Measurements from ENCODE around the gene DCAF17. TPM values are rescaled to one million over a fixed set of nuclear protein-coding genes. Genes with fewer than 3 reads are reported as not detected.
"Not testable (repeated sequence)": the region's sequence is repeated elsewhere in the genome, so short reads cannot be mapped to it uniquely, and the experiment has no call there.

DCAF17 gene
- total RNA-seq, 2 donors from 2014 or later = 15.5 to 19.1 TPM

DNA sequence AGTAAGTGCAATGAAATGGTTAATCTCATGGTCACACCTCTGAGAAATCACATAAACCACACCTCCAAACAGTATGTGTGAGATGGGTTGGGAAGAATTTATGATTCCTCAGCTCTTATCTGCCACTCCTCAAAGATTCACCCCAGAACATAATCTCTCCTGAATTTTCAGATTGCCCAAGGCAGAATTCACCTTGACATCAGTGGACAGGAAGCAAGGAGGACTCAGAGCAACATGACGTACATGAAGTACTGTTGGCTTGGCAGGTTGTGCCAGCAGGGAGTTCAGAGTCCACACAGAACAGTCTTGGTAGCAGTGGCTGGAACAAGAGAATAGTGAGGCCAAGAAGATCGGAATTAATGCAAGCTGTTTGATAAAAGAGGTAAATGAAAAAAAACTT is 56.6 kb downstream of the DCAF17 start:
- intact Hi-C loops (cut with DNase I) = no loop called here
- Histone ChIP-seq H3K36me3 (no peaks in the 10 kb centered on the region), H3K27ac (no peak overlapping the region), H3K27me3 (replicated peaks; ENCODE audit: insufficient read depth) (no peaks in the 10 kb centered on the region), H3K9me3 (no peaks in the 10 kb centered on the region), H3K4me3 (no peak overlapping the region), H3K4me1 (replicated peaks) (no peaks in the 10 kb centered on the region)
- no peak for DNase-seq (ENCODE audit: low spot score)
- 84% methylated on average over 2 of the region's 2 CpGs for WGBS
- TF ChIP-seq CTCF (IDR thresholded peaks at IDR 0.05) (no peak), POLR2A (IDR thresholded peaks at IDR 0.05) (no peak), POLR2AphosphoS5 (IDR thresholded peaks at IDR 0.05) (no peak)

GRCh38 chr2:171491292-171491691 is 57.3 kb downstream of the DCAF17 start:
- WGBS = 83% methylated on average over 3 of the region's 3 CpGs
- DNase-seq (ENCODE audit: low spot score) = no peak
- no peak overlapping the region for H3K4me3 ChIP-seq

GRCh38 chr2:171492664-171493063 is 58.6 kb downstream of the DCAF17 start:
- H3K36me3 ChIP-seq = no peaks in the 10 kb centered on the region
- no peaks in the 10 kb centered on the region for H3K9me3 ChIP-seq
- no peak overlapping the region for H3K4me3 ChIP-seq
- 28% methylated on average over 6 of the region's 6 CpGs for WGBS
- no peaks in the 10 kb centered on the region for H3K4me1 ChIP-seq (replicated peaks)
- no peaks in the 10 kb centered on the region for H3K27me3 ChIP-seq (replicated peaks; ENCODE audit: insufficient read depth)
- no peak overlapping the region for H3K27ac ChIP-seq
- DNase-seq (ENCODE audit: low spot score) = no peak
- intact Hi-C loops (cut with DNase I) = no loop called here
- no peak for TF ChIP-seq POLR2A (IDR thresholded peaks at IDR 0.05)
- peak; percentile 7 for TF ChIP-seq POLR2AphosphoS5 (IDR thresholded peaks at IDR 0.05)
- no peak for TF ChIP-seq CTCF (IDR thresholded peaks at IDR 0.05)

More at GRCh38 chr2:171491292-171491691, 57.3 kb downstream of the DCAF17 start:
- intact Hi-C loops (cut with DNase I) = no loop called here
- H3K4me1 ChIP-seq (replicated peaks) = no peaks in the 10 kb centered on the region
- no peaks in the 10 kb centered on the region for H3K9me3 ChIP-seq
- no peaks in the 10 kb centered on the region for H3K36me3 ChIP-seq
- no peak overlapping the region for H3K27ac ChIP-seq
- TF ChIP-seq POLR2A (IDR thresholded peaks at IDR 0.05) (no peak), CTCF (IDR thresholded peaks at IDR 0.05) (no peak), POLR2AphosphoS5 (IDR thresholded peaks at IDR 0.05) (no peak)
- no peaks in the 10 kb centered on the region for H3K27me3 ChIP-seq (replicated peaks; ENCODE audit: insufficient read depth)

DNA sequence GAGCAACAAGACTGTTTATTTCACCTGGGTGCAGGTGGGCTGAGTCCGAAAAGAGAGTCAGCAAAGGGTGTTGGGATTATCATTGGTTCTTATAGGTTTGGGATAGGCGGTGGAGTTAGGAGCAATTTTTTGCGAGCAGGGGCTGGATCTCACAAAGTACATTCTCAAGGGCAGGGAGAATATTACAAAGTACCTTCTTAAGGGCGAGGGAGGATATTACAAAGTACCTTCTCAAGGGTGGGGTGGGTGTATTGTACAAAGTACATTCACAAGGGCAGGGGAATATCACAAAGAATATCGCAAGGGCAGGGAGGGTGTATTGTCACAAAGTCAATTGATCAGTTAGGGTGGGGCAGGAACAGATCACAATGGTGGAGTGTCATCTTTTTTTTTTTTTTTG is 63.6 kb downstream of the DCAF17 start:
- intact Hi-C loops (cut with DNase I) = not testable (repeated sequence)

DNA sequence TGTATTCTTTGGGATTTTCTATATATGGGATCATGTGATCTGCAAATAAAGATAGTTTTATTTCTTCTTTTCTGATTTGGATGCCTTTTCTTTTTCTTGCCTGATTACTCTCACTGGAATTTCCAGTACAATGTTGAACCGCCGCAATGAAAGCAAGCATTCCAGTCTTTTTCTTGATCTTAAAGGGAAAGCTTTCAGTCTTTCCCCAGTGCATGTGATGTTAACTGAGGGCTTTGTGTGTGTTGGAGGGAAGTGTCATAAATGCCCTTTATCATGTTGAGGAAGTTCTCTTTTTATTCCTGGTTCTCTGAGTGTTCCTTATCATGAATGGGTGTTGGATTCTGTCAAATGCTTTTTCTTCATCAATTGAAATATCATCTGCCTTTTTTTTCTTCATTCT is 71.3 kb downstream of the DCAF17 start:
- H3K4me3 ChIP-seq = no peak overlapping the region
- H3K27me3 ChIP-seq (replicated peaks; ENCODE audit: insufficient read depth) = no peaks in the 10 kb centered on the region
- H3K27ac ChIP-seq = no peak overlapping the region
- WGBS = 30% methylated on average over 2 of the region's 2 CpGs
- no peaks in the 10 kb centered on the region for H3K9me3 ChIP-seq
- no peak for TF ChIP-seq POLR2AphosphoS5 (IDR thresholded peaks at IDR 0.05)
- no peak for TF ChIP-seq CTCF (IDR thresholded peaks at IDR 0.05)
- no peak for TF ChIP-seq POLR2A (IDR thresholded peaks at IDR 0.05)
- no peak for DNase-seq (ENCODE audit: low spot score)
- intact Hi-C loops (cut with DNase I) = no loop called here
- H3K36me3 ChIP-seq = no peaks in the 10 kb centered on the region
- no peaks in the 10 kb centered on the region for H3K4me1 ChIP-seq (replicated peaks)

More for the DNA sequence above, 63.6 kb downstream of the DCAF17 start:
- H3K36me3 ChIP-seq; DNase-seq (ENCODE audit: low spot score); H3K27me3 ChIP-seq (replicated peaks; ENCODE audit: insufficient read depth); H3K4me1 ChIP-seq (replicated peaks); H3K9me3 ChIP-seq; H3K4me3 ChIP-seq; H3K27ac ChIP-seq: not testable (repeated sequence)
- over 99% methylated on average over 5 of the region's 5 CpGs for WGBS

Measured in prostate gland (tissue), 2 donors.